GM19035 (cell line): ENCODE measurements around the gene TRIM14.
"Not testable (repeated sequence)": the region's sequence is repeated elsewhere in the genome, so short reads cannot be mapped to it uniquely, and the experiment has no call there.

ENCODE experiments used
- ATAC-seq: cut with Tn5 transposase; IDR thresholded peaks from one replicate; pipeline ENCODE4 v1.9.1; 2021; ENCODE audit not compliant: unreplicated experiment

Gene TRIM14

GRCh38 chr9:98117097-98117496 is 1.9 kb downstream of the TRIM14 start:
- ATAC-seq = not testable (repeated sequence)

GRCh38 chr9:98109052-98109451 is 10.0 kb downstream of the TRIM14 start:
- ATAC-seq = no peak

GRCh38 chr9:98108531-98109031 is 10.4 kb downstream of the TRIM14 start:
- ATAC-seq = peak; percentile 58

GRCh38 chr9:98107926-98108325 is 11.1 kb downstream of the TRIM14 start:
- no peak for ATAC-seq

GRCh38 chr9:98105006-98105405 is 14.0 kb downstream of the TRIM14 start:
- ATAC-seq = no peak

- no peak for ATAC-seq
Observed at GRCh38 chr9:98104445-98104881, 14.6 kb downstream of the TRIM14 start.

- ATAC-seq = peak; percentile 98
Observed at GRCh38 chr9:98101868-98102273, 17.2 kb downstream of the TRIM14 start.

- ATAC-seq = no peak
Observed at GRCh38 chr9:98101416-98101815, 17.6 kb downstream of the TRIM14 start.

- no peak for ATAC-seq
Observed at GRCh38 chr9:98100456-98100855, 18.6 kb downstream of the TRIM14 start.

- no peak for ATAC-seq
Observed at GRCh38 chr9:98099898-98100297, 19.1 kb downstream of the TRIM14 start.

GRCh38 chr9:98099346-98099745 is 19.7 kb downstream of the TRIM14 start:
- no peak for ATAC-seq

- ATAC-seq = no peak
Observed at GRCh38 chr9:98097836-98098235, 21.2 kb downstream of the TRIM14 start.

- no peak for ATAC-seq
Observed at GRCh38 chr9:98096091-98096490, 22.9 kb downstream of the TRIM14 start.

- no peak for ATAC-seq
Observed at GRCh38 chr9:98095401-98095800, 23.6 kb downstream of the TRIM14 start.

- no peak for ATAC-seq
Observed at GRCh38 chr9:98094851-98095250, 24.2 kb downstream of the TRIM14 start.

- no peak for ATAC-seq
Observed at GRCh38 chr9:98094316-98094715, 24.7 kb downstream of the TRIM14 start.

GRCh38 chr9:98092613-98092931 is 26.4 kb downstream of the TRIM14 start:
- ATAC-seq = no peak

- ATAC-seq = no peak
Observed at GRCh38 chr9:98091735-98092612, 27.0 kb downstream of the TRIM14 start.

GRCh38 chr9:98090674-98091073 is 28.3 kb downstream of the TRIM14 start:
- ATAC-seq = not testable (repeated sequence)

GRCh38 chr9:98087420-98088354 is 31.3 kb downstream of the TRIM14 start:
- ATAC-seq = no peak

- no peak for ATAC-seq
Observed at GRCh38 chr9:98086461-98086860, 32.6 kb downstream of the TRIM14 start.

GRCh38 chr9:98085944-98086343 is 33.1 kb downstream of the TRIM14 start:
- no peak for ATAC-seq
